Measurements from ENCODE around the gene CISTR.

The CISTR gene

DNA sequence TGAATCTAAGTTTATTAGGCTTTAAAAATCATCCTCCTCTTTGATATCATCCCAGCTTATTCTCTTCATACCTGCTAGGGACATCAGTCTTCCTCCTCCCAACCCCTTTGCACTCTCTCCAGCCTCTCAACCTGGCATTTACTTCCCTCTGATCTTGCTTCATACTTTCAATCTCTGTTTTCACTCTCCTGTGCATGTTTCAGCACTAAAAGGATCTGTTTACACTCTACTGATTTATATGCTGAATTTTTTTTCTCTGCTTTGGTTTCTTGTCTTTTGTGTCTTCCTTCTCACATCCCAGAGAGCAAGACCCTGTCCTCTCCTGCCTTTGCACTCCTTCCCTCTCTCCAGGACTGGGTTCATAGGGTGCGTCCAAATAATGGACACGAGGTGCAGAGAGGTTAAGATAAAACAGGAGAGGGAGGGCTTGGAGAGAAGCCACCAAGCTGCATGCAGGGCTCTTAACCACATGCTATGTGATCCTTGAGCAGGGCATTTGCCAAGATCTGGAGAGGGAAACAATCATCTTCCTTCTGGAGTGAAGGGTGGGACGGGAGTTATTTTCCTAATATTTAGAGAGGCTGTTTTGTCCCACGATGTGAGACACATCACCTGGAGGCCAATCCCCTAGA, 3.0 kb upstream of the CISTR start:
- H3K4me3 ChIP-seq (replicated peaks; ENCODE audit: insufficient read depth, low read length), result no peak overlapping the region
- DNase-seq (ENCODE audit: low read depth in 1 of 2, low spot score in 1 of 2), result no peak

DNA sequence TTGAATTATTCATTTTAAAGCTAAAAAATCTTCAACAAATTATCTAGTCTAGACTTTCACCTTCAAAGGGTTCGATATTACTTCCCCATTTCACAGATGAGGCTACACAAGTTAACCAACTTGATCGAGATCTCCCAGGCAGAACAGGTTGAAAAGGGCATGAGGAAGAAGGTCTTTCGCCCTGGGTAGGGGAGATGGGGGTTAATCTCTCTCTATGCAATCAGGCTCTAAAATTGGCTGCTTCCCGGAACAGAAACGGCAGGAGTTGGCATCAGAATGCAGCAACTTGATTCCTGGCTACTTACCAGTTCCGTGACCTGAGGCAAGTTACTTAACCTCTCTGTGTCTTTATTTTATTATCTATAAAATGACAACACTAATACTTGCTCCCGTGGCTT, 2.4 kb upstream of the CISTR start:
- Histone ChIP-seq H3K27me3 (ENCODE audit: insufficient read depth, poor library complexity, severe bottlenecking) (peaks cover 20% of the 10 kb centered on the region), H3K27ac (replicated peaks) (no peak overlapping the region), H3K4me3 (replicated peaks; ENCODE audit: insufficient read depth, low read length) (no peak overlapping the region)
- DNase-seq (ENCODE audit: low read depth in 1 of 2, low spot score in 1 of 2), result no peak
- no peak for TF ChIP-seq GABPA (IDR thresholded peaks at IDR 0.05; ENCODE audit: low read depth)
- TF ChIP-seq, protein P1, sequence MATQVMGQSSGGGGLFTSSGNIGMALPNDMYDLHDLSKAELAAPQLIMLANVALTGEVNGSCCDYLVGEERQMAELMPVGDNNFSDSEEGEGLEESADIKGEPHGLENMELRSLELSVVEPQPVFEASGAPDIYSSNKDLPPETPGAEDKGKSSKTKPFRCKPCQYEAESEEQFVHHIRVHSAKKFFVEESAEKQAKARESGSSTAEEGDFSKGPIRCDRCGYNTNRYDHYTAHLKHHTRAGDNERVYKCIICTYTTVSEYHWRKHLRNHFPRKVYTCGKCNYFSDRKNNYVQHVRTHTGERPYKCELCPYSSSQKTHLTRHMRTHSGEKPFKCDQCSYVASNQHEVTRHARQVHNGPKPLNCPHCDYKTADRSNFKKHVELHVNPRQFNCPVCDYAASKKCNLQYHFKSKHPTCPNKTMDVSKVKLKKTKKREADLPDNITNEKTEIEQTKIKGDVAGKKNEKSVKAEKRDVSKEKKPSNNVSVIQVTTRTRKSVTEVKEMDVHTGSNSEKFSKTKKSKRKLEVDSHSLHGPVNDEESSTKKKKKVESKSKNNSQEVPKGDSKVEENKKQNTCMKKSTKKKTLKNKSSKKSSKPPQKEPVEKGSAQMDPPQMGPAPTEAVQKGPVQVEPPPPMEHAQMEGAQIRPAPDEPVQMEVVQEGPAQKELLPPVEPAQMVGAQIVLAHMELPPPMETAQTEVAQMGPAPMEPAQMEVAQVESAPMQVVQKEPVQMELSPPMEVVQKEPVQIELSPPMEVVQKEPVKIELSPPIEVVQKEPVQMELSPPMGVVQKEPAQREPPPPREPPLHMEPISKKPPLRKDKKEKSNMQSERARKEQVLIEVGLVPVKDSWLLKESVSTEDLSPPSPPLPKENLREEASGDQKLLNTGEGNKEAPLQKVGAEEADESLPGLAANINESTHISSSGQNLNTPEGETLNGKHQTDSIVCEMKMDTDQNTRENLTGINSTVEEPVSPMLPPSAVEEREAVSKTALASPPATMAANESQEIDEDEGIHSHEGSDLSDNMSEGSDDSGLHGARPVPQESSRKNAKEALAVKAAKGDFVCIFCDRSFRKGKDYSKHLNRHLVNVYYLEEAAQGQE (IDR thresholded peaks at IDR 0.05; ENCODE audit: insufficient replicate concordance, low read depth), result no peak
- no peak for TF ChIP-seq POLR2AphosphoS5 (IDR thresholded peaks at IDR 0.05; ENCODE audit: low read depth)
- TF ChIP-seq, protein P2, sequence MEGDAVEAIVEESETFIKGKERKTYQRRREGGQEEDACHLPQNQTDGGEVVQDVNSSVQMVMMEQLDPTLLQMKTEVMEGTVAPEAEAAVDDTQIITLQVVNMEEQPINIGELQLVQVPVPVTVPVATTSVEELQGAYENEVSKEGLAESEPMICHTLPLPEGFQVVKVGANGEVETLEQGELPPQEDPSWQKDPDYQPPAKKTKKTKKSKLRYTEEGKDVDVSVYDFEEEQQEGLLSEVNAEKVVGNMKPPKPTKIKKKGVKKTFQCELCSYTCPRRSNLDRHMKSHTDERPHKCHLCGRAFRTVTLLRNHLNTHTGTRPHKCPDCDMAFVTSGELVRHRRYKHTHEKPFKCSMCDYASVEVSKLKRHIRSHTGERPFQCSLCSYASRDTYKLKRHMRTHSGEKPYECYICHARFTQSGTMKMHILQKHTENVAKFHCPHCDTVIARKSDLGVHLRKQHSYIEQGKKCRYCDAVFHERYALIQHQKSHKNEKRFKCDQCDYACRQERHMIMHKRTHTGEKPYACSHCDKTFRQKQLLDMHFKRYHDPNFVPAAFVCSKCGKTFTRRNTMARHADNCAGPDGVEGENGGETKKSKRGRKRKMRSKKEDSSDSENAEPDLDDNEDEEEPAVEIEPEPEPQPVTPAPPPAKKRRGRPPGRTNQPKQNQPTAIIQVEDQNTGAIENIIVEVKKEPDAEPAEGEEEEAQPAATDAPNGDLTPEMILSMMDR (IDR thresholded peaks at IDR 0.05; ENCODE audit: insufficient read depth, low read length), result no peak

More for the DNA sequence above, 3.0 kb upstream of the CISTR start:
- TF ChIP-seq, protein P2 (IDR thresholded peaks at IDR 0.05; ENCODE audit: insufficient read depth, low read length), result no peak
- TF ChIP-seq GABPA (IDR thresholded peaks at IDR 0.05; ENCODE audit: low read depth) (no peak), POLR2AphosphoS5 (IDR thresholded peaks at IDR 0.05; ENCODE audit: low read depth) (no peak), SPI1 (IDR thresholded peaks at IDR 0.05; ENCODE audit: borderline replicate concordance, low read depth) (no peak)
- TF ChIP-seq, protein P1 (IDR thresholded peaks at IDR 0.05; ENCODE audit: insufficient replicate concordance, low read depth), result no peak
- Histone ChIP-seq H3K27ac (replicated peaks) (no peak overlapping the region), H3K27me3 (ENCODE audit: insufficient read depth, poor library complexity, severe bottlenecking) (peaks cover 21% of the 10 kb centered on the region)

DNA sequence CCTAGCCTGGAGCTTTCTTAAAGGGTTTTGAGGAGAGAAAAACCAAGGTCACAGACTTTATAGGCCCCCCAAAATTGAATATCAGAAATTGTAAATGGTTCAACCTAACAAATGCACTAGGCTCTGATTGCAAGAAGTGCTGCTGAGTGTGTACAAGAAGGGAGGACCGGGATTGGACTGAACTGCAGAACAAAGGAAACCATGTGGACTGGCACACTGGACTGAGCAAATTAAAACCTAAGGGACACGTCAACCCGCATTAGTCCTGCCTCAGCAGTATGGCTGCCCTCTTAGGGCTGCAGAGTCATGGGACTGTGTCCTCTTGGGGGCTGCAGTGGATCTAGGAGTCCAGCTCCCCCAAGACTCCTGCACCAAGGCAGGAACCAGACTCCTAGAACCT, 842 bp upstream of the CISTR start:
- Histone ChIP-seq H3K4me3 (replicated peaks; ENCODE audit: insufficient read depth, low read length) (no peak overlapping the region), H3K27me3 (ENCODE audit: insufficient read depth, poor library complexity, severe bottlenecking) (peaks cover 27% of the 10 kb centered on the region), H3K27ac (replicated peaks) (no peak overlapping the region)
- no peak for DNase-seq (ENCODE audit: low read depth in 1 of 2, low spot score in 1 of 2)
- TF ChIP-seq, protein P2 (IDR thresholded peaks at IDR 0.05; ENCODE audit: insufficient read depth, low read length), result no peak
- TF ChIP-seq, protein P1 (IDR thresholded peaks at IDR 0.05; ENCODE audit: insufficient replicate concordance, low read depth), result no peak
- TF ChIP-seq GABPA (IDR thresholded peaks at IDR 0.05; ENCODE audit: low read depth) (no peak), POLR2AphosphoS5 (IDR thresholded peaks at IDR 0.05; ENCODE audit: low read depth) (no peak), SPI1 (IDR thresholded peaks at IDR 0.05; ENCODE audit: borderline replicate concordance, low read depth) (no peak)

All from HL-60 (cell line).